ENCODE measurements around the gene USP46. TPM values are rescaled to one million over a fixed set of nuclear protein-coding genes. Genes with fewer than 3 reads are reported as not detected.

The USP46 gene
- total and polyA plus RNA-seq, 10 donors: 1.2 to 17.1 (median 9.1) TPM

GRCh38 chr4:52664479-52664878 lies 5.4 kb upstream of the USP46 start:
- Histone ChIP-seq H3K4me3 (no peak overlapping the region), H3K9me3 (peaks cover 0 to 3% (median 0%) of the 10 kb centered on the region in 8 donors), H3K36me3 (no peaks in the 10 kb centered on the region), H3K27me3 (replicated peaks in 1 of 7) (peaks cover 0 to 12% (median 0%) of the 10 kb centered on the region in 7 donors), H3K4me1 (peaks cover 0 to 16% (median 10%) of the 10 kb centered on the region in 6 donors), H3K27ac (no peak overlapping the region)
- intact Hi-C loops (cut with DNase I; ENCODE audit: low total_unique reads): no loop called here
- no peak for DNase-seq
- TF ChIP-seq POLR2AphosphoS5 (IDR thresholded peaks at IDR 0.05) (no peak), POLR2A (IDR thresholded peaks at IDR 0.05) (no peak)

DNA sequence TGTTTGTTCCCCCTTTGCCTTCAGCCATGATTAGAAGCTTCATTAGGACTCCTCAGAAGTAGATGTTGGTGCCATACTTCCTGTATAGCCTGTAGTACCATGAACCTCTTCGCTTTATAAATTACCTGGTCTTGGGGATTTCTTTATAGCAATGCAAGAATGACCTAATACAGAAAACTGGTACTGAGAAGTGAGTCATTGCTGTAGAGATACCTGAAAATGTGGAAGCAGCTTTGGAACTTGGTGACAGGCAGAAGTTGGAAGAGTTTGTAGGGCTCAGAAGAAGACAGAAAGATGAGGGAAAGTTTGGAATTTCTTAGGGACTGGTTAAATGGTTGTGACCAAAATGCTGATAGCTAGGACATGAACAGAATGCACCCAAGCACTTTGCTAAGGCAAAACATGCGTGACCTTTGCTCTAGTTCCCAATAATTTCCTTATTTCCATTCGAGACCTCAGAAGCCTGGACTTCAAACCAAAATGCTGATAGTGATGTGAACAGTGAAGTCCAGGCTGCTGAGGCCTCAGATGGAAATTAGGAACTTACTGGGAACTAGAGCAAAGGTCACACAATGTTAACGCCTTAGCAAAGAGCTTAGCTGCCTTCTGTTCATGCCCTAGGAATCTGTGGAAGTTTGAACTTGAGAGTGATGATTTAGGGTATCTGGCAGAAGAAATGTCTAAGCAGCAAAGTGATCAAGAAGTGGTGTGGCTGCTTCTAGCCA lies 3.0 kb upstream of the USP46 start:
- H3K27ac ChIP-seq: no peak overlapping the region
- intact Hi-C loops (cut with DNase I; ENCODE audit: low total_unique reads): no loop called here

DNA sequence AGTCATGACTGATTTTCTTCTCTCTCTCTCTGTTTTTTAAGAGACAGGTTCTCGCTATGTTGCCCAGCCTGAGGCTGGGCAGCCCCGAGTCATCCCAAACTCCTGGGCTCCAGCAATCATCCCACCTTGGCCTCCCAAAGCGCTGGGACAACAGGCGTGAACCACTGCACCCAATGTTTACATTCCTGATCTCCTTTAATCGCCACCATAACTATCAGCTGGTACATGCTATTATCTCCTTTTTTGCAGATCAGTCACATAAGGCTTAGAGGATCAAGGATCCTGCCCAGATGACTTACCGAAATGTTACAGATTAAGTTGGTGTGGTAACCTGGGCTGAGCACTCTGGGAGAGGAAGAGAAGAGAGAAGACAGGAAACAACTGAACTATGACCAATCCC lies 1.5 kb upstream of the USP46 start:
- H3K4me1 ChIP-seq: peaks cover 6 to 41% (median 22%) of the 10 kb centered on the region in 6 donors
- intact Hi-C loops (cut with DNase I; ENCODE audit: low total_unique reads): no loop called here
- H3K36me3 ChIP-seq: no peaks in the 10 kb centered on the region
- peak overlapping the region in 1 of 8 donors; percentile 93 for H3K4me3 ChIP-seq
- H3K9me3 ChIP-seq: peaks cover 0 to 3% (median 0%) of the 10 kb centered on the region in 8 donors
- peaks cover 0 to 5% (median 0%) of the 10 kb centered on the region in 7 donors for H3K27me3 ChIP-seq (replicated peaks in 1 of 7)
- no peak overlapping the region for H3K27ac ChIP-seq
- no peak for DNase-seq
- WGBS, 5 donors: 90 to 96% (median 95%) methylated on average over 6 of the region's 6 CpGs
- no peak for TF ChIP-seq CTCF (IDR thresholded peaks at IDR 0.05 in 8 of 11, conservative IDR thresholded peaks at IDR 0.05 in 3 of 11)
- no peak for TF ChIP-seq POLR2A (IDR thresholded peaks at IDR 0.05)
- no peak for TF ChIP-seq POLR2AphosphoS5 (IDR thresholded peaks at IDR 0.05)

More for the DNA sequence above, 3.0 kb upstream of the USP46 start:
- Histone ChIP-seq H3K27me3 (replicated peaks in 1 of 7) (peaks cover 0 to 5% (median 0%) of the 10 kb centered on the region in 7 donors), H3K9me3 (peaks cover 0 to 3% (median 0%) of the 10 kb centered on the region in 8 donors), H3K4me1 (peaks cover 6 to 32% (median 22%) of the 10 kb centered on the region in 6 donors), H3K4me3 (no peak overlapping the region), H3K36me3 (no peaks in the 10 kb centered on the region)
- TF ChIP-seq POLR2AphosphoS5 (IDR thresholded peaks at IDR 0.05) (no peak), CTCF (IDR thresholded peaks at IDR 0.05 in 8 of 11, conservative IDR thresholded peaks at IDR 0.05 in 3 of 11) (no peak), POLR2A (IDR thresholded peaks at IDR 0.05) (no peak)
- no peak for DNase-seq
- 83 to 88% (median 87%) methylated on average over 4 of the region's 4 CpGs for WGBS, 5 donors

DNA sequence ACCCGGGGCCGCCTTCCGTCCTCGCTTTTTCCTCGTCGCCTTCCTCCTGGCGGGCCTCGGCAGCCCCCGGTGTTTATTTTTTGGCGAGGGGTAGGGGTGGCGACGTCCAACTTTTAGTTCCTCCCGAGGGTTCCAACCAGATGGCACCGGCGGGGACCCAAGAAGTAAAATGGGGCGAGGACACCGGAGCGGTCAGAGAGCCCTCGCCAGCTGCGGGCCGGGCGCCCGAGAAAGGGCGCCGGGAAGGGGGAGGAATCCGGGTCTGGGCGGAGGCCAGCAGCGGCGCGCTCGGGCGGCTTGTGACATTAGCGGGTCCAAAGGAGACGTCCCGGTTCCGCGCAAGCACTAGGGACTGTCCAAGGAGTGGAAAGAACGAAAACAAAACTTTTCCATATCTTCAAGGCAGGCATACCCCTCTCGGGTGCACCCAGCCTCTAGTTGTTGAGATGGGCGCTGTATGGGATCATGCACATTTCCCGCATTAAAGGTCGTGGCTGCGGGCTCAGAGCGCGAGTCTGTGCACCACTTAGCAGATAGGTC lies 691 bp upstream of the USP46 start:
- DNase-seq: peak; percentile 87
- intact Hi-C loops (cut with DNase I; ENCODE audit: low total_unique reads): loop anchor here (10.0 kb wide), 1 partner anchor 45 kb away; no protein-coding TSS in a partner anchor
- Histone ChIP-seq H3K27me3 (replicated peaks in 1 of 7) (peaks cover 0 to 5% (median 0%) of the 10 kb centered on the region in 7 donors), H3K36me3 (no peaks in the 10 kb centered on the region), H3K4me3 (peak overlapping the region; percentile 62 to 93 (median 78)), H3K9me3 (peaks cover 0 to 3% (median 0%) of the 10 kb centered on the region in 8 donors), H3K4me1 (peaks cover 6 to 48% (median 24%) of the 10 kb centered on the region in 6 donors), H3K27ac (peak overlapping the region; percentile 82 to 92 (median 90))
- WGBS, 5 donors: 1 to 2% (median 1%) methylated on average over 26 to 45 of the region's 45 CpGs
- no peak for TF ChIP-seq POLR2A (IDR thresholded peaks at IDR 0.05)
- peak in 1 of 3 donors; percentile 26 for TF ChIP-seq POLR2AphosphoS5 (IDR thresholded peaks at IDR 0.05)
- TF ChIP-seq CTCF (IDR thresholded peaks at IDR 0.05 in 8 of 11, conservative IDR thresholded peaks at IDR 0.05 in 3 of 11): no peak

Measured in spleen (tissue), 11 donors.